IMR-90 (cell line): Measurements from ENCODE around the gene OXNAD1. TPM values are rescaled to one million over a fixed set of nuclear protein-coding genes. Genes with fewer than 3 reads are reported as not detected.

ENCODE experiments used
- ATAC-seq: fragments of 200-7000 bp; cut with Tn5 transposase; 2 replicates; pipeline ENCODE4 v1.9.1; 2020; ENCODE audit warnings: low read depth, mild to moderate bottlenecking, moderate library complexity
- BruUV-seq: library from RNA; stranded (reverse); fragments of 400-500 nt; replicated peaks from 2 replicates; lab custom pipeline; 2021; lab: Mats Ljungman, UMichigan
- CTCF ChIA-PET: fragments of 300-600 bp; formaldehyde crosslinking; extraction: SDS; loops from one replicate; lab custom pipeline; 2021; ENCODE audit warnings: antibody characterized with exemption; lab: Yijun Ruan, JAX
- POLR2A ChIA-PET: fragments of 300-600 bp; sonication (Branson Sonifier 250); formaldehyde crosslinking; loops from one replicate; lab custom pipeline; 2022; ENCODE audit warnings: antibody characterized with exemption; ENCODE audit not compliant: unreplicated experiment; lab: Charles Lee
- DNase-seq: peaks from one replicate; pipeline ENCODE4 v3.0.0; 2013
- H2AFZ ChIP-seq: replicated peaks from 2 replicates; pipeline ENCODE3; 2013; ENCODE audit warnings: low read length, mild to moderate bottlenecking; ENCODE audit not compliant: poor library complexity
- H2AK5ac ChIP-seq: 2 replicates; pipeline ENCODE4 v1.6.1; 2013; ENCODE audit warnings: low read depth, low read length, inconsistent platforms
- H2AK9ac ChIP-seq: replicated peaks from 2 replicates; pipeline ENCODE3; 2013; ENCODE audit warnings: mild to moderate bottlenecking, low read depth, low read length, moderate library complexity; ENCODE audit not compliant: poor library complexity
- H2BK120ac ChIP-seq: 2 replicates; pipeline ENCODE4 v1.6.1; 2013; ENCODE audit warnings: low read depth, low read length, inconsistent platforms
- H2BK15ac ChIP-seq: 3 replicates; pipeline ENCODE4 v1.6.1; 2013; ENCODE audit warnings: low read depth, low read length, inconsistent platforms
- H2BK20ac ChIP-seq: 2 replicates; pipeline ENCODE4 v1.6.1; 2013; ENCODE audit warnings: low read depth, mild to moderate bottlenecking, inconsistent platforms, low read length, moderate library complexity
- H2BK5ac ChIP-seq: 2 replicates; pipeline ENCODE4 v1.6.1; 2013; ENCODE audit warnings: mild to moderate bottlenecking, low read depth, low read length, inconsistent platforms; ENCODE audit not compliant: poor library complexity, severe bottlenecking
- H3K14ac ChIP-seq: replicated peaks from 2 replicates; pipeline ENCODE4 v1.6.1; 2013; ENCODE audit warnings: low read depth, low read length, inconsistent platforms
- H3K18ac ChIP-seq: 2 replicates; pipeline ENCODE4 v1.6.1; 2013; ENCODE audit warnings: low read depth, low read length, control low read depth
- H3K23ac ChIP-seq: 2 replicates; pipeline ENCODE4 v1.6.1; 2013; ENCODE audit warnings: low read depth, low read length, inconsistent platforms
- H3K27ac ChIP-seq: 2 replicates; pipeline ENCODE4 v1.5.1; 2013; ENCODE audit warnings: mild to moderate bottlenecking, control low read depth, low read length; ENCODE audit not compliant: insufficient read depth
- H3K27me3 ChIP-seq: 2 replicates; pipeline ENCODE4 v1.6.1; 2013; ENCODE audit warnings: low read length; ENCODE audit not compliant: control insufficient read depth, insufficient read depth
- H3K36me3 ChIP-seq: 2 replicates; pipeline ENCODE4 v1.6.1; 2013; ENCODE audit warnings: low read length, mixed read lengths; ENCODE audit not compliant: control insufficient read depth, insufficient read depth
- H3K4ac ChIP-seq: 2 replicates; pipeline ENCODE4 v1.6.1; 2013; ENCODE audit warnings: low read depth, low read length, inconsistent platforms
- H3K4me1 ChIP-seq: 2 replicates; pipeline ENCODE4 v1.6.1; 2013; ENCODE audit warnings: low read length, mixed read lengths; ENCODE audit not compliant: control insufficient read depth, insufficient read depth
- H3K4me2 ChIP-seq: 2 replicates; pipeline ENCODE4 v1.6.1; 2013; ENCODE audit warnings: low read depth, mild to moderate bottlenecking, control low read depth, low read length, moderate library complexity
- H3K4me3 ChIP-seq: 2 replicates; pipeline ENCODE4 v1.5.1; 2013; ENCODE audit warnings: low read depth, mild to moderate bottlenecking, control low read depth, low read length, moderate library complexity; ENCODE audit not compliant: insufficient read depth
- H3K56ac ChIP-seq: 2 replicates; pipeline ENCODE4 v1.6.1; 2013; ENCODE audit warnings: low read length, inconsistent platforms; ENCODE audit not compliant: insufficient read depth; ENCODE audit errors: extremely low read depth
- H3K79me1 ChIP-seq, 2 experiments: 2 replicates each; pipeline ENCODE4 v1.6.1; 2013; ENCODE audit warnings: low read length in 2 of 2, inconsistent platforms in 1 of 2, low read depth in 1 of 2
- H3K9ac ChIP-seq: 2 replicates; pipeline ENCODE4 v1.6.1; 2013; ENCODE audit warnings: low read depth, low read length, control low read depth
- H3K9me1 ChIP-seq: 2 replicates; pipeline ENCODE4 v1.6.1; 2013; ENCODE audit warnings: low read length, inconsistent platforms; ENCODE audit not compliant: insufficient read depth
- H3K9me3 ChIP-seq: 2 replicates; pipeline ENCODE4 v1.6.1; 2013; ENCODE audit warnings: low read length; ENCODE audit not compliant: control insufficient read depth, insufficient read depth
- H4K20me1 ChIP-seq: 2 replicates; pipeline ENCODE4 v1.6.1; 2013; ENCODE audit warnings: low read length, inconsistent platforms; ENCODE audit not compliant: insufficient read depth
- H4K5ac ChIP-seq: 2 replicates; pipeline ENCODE4 v1.6.1; 2013; ENCODE audit warnings: mild to moderate bottlenecking, low read depth, low read length, control low read depth
- H4K8ac ChIP-seq, 2 experiments: 2 replicates each; pipeline ENCODE4 v1.6.1; 2013; ENCODE audit warnings: low read depth in 2 of 2, low read length in 2 of 2, control low read depth in 1 of 2, inconsistent platforms in 1 of 2
- H4K91ac ChIP-seq: 2 replicates; pipeline ENCODE4 v1.6.1; 2013; ENCODE audit warnings: low read depth, low read length, inconsistent platforms; ENCODE audit not compliant: insufficient read depth
- CHD1 ChIP-seq: IDR thresholded peaks from 2 replicates; pipeline ENCODE4 v1.6.1; 2012; ENCODE audit warnings: low read depth, low read length, improper control_type of control experiment
- CTCF ChIP-seq: conservative IDR thresholded peaks from 2 replicates; pipeline ENCODE4 v1.5.1; 2012; ENCODE audit warnings: mild to moderate bottlenecking, low read depth, low read length, improper control_type of control experiment
- ELK1 ChIP-seq: fragments of 150-350 bp; IDR thresholded peaks from 2 replicates; pipeline ENCODE4 v1.6.1; 2016; ENCODE audit warnings: low read depth, mild to moderate bottlenecking, low read length, moderate library complexity, borderline replicate concordance
- FOS ChIP-seq: fragments of 150-350 bp; IDR thresholded peaks from 2 replicates; pipeline ENCODE4 v1.6.1; 2016; ENCODE audit warnings: low read depth, low read length
- MAFK ChIP-seq: IDR thresholded peaks from 2 replicates; pipeline ENCODE4 v1.6.1; 2012; ENCODE audit warnings: low read depth, low read length, improper control_type of control experiment
- MAZ ChIP-seq: IDR thresholded peaks from 2 replicates; pipeline ENCODE4 v1.6.1; 2012; ENCODE audit warnings: low read depth, mild to moderate bottlenecking, low read length, improper control_type of control experiment, moderate library complexity, borderline replicate concordance
- MXI1 ChIP-seq: IDR thresholded peaks from 2 replicates; pipeline ENCODE4 v1.6.1; 2012; ENCODE audit warnings: low read depth, mild to moderate bottlenecking, low read length, moderate library complexity, borderline replicate concordance
- NFE2L2 ChIP-seq: fragments of 150-350 bp; IDR thresholded peaks from 2 replicates; pipeline ENCODE4 v1.6.1; 2016; ENCODE audit warnings: low read depth, mild to moderate bottlenecking, low read length
- POLR2A ChIP-seq: IDR thresholded peaks from 2 replicates; pipeline ENCODE4 v1.6.1; 2012; ENCODE audit warnings: mild to moderate bottlenecking, low read depth, low read length
- RAD21 ChIP-seq: IDR thresholded peaks from 2 replicates; pipeline ENCODE4 v1.6.1; 2012; ENCODE audit warnings: low read length, improper control_type of control experiment
- RCOR1 ChIP-seq: IDR thresholded peaks from 2 replicates; pipeline ENCODE4 v1.6.1; 2012; ENCODE audit warnings: mild to moderate bottlenecking, low read length, improper control_type of control experiment; ENCODE audit not compliant: insufficient replicate concordance
- SMC3 ChIP-seq: fragments of 150-350 bp; IDR thresholded peaks from 2 replicates; pipeline ENCODE4 v1.6.1; 2016; ENCODE audit warnings: low read depth, mild to moderate bottlenecking, antibody characterized with exemption, low read length, moderate library complexity
- WGBS, 2 experiments: methylation state at CpG; one replicate each; pipeline versions ENCODE4 v1.1.5 to v1.1.7; 2013; ENCODE audit warnings: missing lambda C conversion rate in 2 of 2; ENCODE audit not compliant: insufficient read length in 1 of 2; ENCODE audit errors: extremely low coverage in 2 of 2; 5-methylcytosine and 5-hydroxymethylcytosine counted together
- dilution Hi-C: fragments of 300-500 bp; cut with HindIII; formaldehyde crosslinking; loops from one replicate; pipeline ENCODE4 v1.14.3; 2018; ENCODE audit warnings: low sequenced_read_pairs; ENCODE audit not compliant: unreplicated experiment
- in situ Hi-C: fragments of 300-500 bp; cut with MboI; formaldehyde crosslinking; loops from 3 replicates; pipeline ENCODE4 v1.14.3; 2019; ENCODE audit warnings: low sequenced_read_pairs, inconsistent platforms, mixed read lengths
- intact Hi-C: fragments of 100-400 bp; cut with micrococcal nuclease; formaldehyde crosslinking; loops from 2 replicates; pipeline ENCODE4 v1.10.0; 2022
- polyA plus RNA-seq, 3 experiments: library from polyadenylated mRNA; depleted of rRNA; stranded (reverse); fragments of >200 nt; gene quantifications; 2 replicates each; pipeline ENCODE4 v1.2.3, GENCODE V29; 2012; ENCODE audit warnings: low replicate concordance in 1 of 3
- total RNA-seq: library from RNA; depleted of rRNA; stranded (reverse); fragments of >200 nt; gene quantifications from 2 replicates; pipeline ENCODE4 v1.2.3, GENCODE V29; 2012

Gene OXNAD1
- total and polyA plus RNA-seq, 2 of the 4 experiments (the other 2 are of a cell fraction), result 6.2 to 11.3 TPM

GRCh38 chr3:16313886-16314645 is 49.1 kb downstream of the OXNAD1 start:
- Histone ChIP-seq H4K8ac (no peak overlapping the region), H4K20me1 (no peaks in the 10 kb centered on the region), H3K27ac (no peak overlapping the region), H4K5ac (no peak overlapping the region), H3K18ac (no peak overlapping the region), H3K56ac (no peak overlapping the region), H3K27me3 (no peaks in the 10 kb centered on the region), H3K4me2 (no peak overlapping the region), H2AK9ac (no peak overlapping the region), H4K91ac (no peak overlapping the region), H2BK120ac (no peak overlapping the region), H3K36me3 (peaks cover 31% of the 10 kb centered on the region), H3K4me1 (peaks cover 18% of the 10 kb centered on the region), H3K9ac (no peak overlapping the region), H3K23ac (no peak overlapping the region), H3K4ac (no peak overlapping the region), H2BK20ac (no peak overlapping the region), H3K14ac (no peak overlapping the region), H2AFZ (no peak overlapping the region), H2BK5ac (no peak overlapping the region), H3K9me3 (no peaks in the 10 kb centered on the region), H3K4me3 (no peak overlapping the region), H3K9me1 (peaks cover 32% of the 10 kb centered on the region), H2AK5ac (no peak overlapping the region), H2BK15ac (no peak overlapping the region), H3K79me1 (peaks cover 5 to 37% of the 10 kb centered on the region in 2 experiments)
- BruUV-seq, result no TSS peak
- in situ Hi-C loops, result no loop called here
- dilution Hi-C loops, result no loop called here
- CTCF ChIA-PET, result no interaction called here
- WGBS, 2 experiments, result no CpG with 5 or more reads among the region's 5 CpGs
- TF ChIP-seq NFE2L2 (no peak), ELK1 (no peak), RAD21 (no peak), MAZ (no peak), FOS (no peak), POLR2A (no peak), MXI1 (no peak), CHD1 (no peak), MAFK (no peak), SMC3 (no peak), CTCF (no peak), RCOR1 (no peak)
- DNase-seq (no peak), ATAC-seq (no peak)
- POLR2A ChIA-PET, result no interaction called here
- intact Hi-C loops, result no loop called here
